Kidney epithelial cell (primary cell): ENCODE results near the gene SNTA1. TPM values are rescaled to one million over a fixed set of nuclear protein-coding genes. Genes with fewer than 3 reads are reported as not detected.
"Not testable (repeated sequence)": the region's sequence is repeated elsewhere in the genome, so short reads cannot be mapped to it uniquely, and the experiment has no call there.

Experiments used
- DNase-seq: peaks from one replicate; pipeline ENCODE4 v3.0.0-alpha.2; 2010; ENCODE audit warnings: low read depth
- H3K27me3 ChIP-seq: 2 replicates; pipeline ENCODE4 v1.6.0; 2011; ENCODE audit warnings: low read length; ENCODE audit not compliant: control insufficient read depth, insufficient read depth
- H3K36me3 ChIP-seq: 2 replicates; pipeline ENCODE4 v1.5.1; 2011; ENCODE audit warnings: low read length; ENCODE audit not compliant: control insufficient read depth, insufficient read depth
- H3K4me3 ChIP-seq: 2 replicates; pipeline ENCODE4 v1.5.1; 2011; ENCODE audit warnings: low read depth, mild to moderate bottlenecking, control low read depth, low read length
- CTCF ChIP-seq: IDR thresholded peaks from 2 replicates; pipeline ENCODE4 v1.5.1; 2011; ENCODE audit warnings: mild to moderate bottlenecking, moderate library complexity, low read length, control low read depth, inconsistent platforms; ENCODE audit not compliant: insufficient read depth, poor library complexity, severe bottlenecking
- total RNA-seq: library from RNA; depleted of rRNA; stranded (reverse); fragments of >200 nt; gene quantifications from 2 replicates; pipeline ENCODE4 v1.2.3, GENCODE V29; 2015

SNTA1 gene
- total RNA-seq, 1 donor from 2014 or later: 13.7 TPM

- Histone ChIP-seq H3K36me3 (no peaks in the 10 kb centered on the region), H3K27me3 (peaks cover 2% of the 10 kb centered on the region)
- no peak for TF ChIP-seq CTCF
Measured at GRCh38 chr20:33470457-33470856, 26.9 kb upstream of the SNTA1 start.

GRCh38 chr20:33466303-33466646, 22.7 kb upstream of the SNTA1 start:
- H3K4me3 ChIP-seq: no peak overlapping the region
- DNase-seq: no peak
- no peaks in the 10 kb centered on the region for H3K36me3 ChIP-seq
- H3K27me3 ChIP-seq: no peaks in the 10 kb centered on the region
- no peak for TF ChIP-seq CTCF

More at GRCh38 chr20:33470457-33470856, 26.9 kb upstream of the SNTA1 start:
- DNase-seq: no peak
- no peak overlapping the region for H3K4me3 ChIP-seq

GRCh38 chr20:33465481-33466302, 22.1 kb upstream of the SNTA1 start:
- DNase-seq: no peak
- H3K27me3 ChIP-seq: no peaks in the 10 kb centered on the region
- no peaks in the 10 kb centered on the region for H3K36me3 ChIP-seq
- no peak overlapping the region for H3K4me3 ChIP-seq
- no peak for TF ChIP-seq CTCF

GRCh38 chr20:33464759-33465158, 21.2 kb upstream of the SNTA1 start:
- not testable (repeated sequence) for H3K4me3 ChIP-seq, DNase-seq, H3K27me3 ChIP-seq

GRCh38 chr20:33463332-33464101, 20.0 kb upstream of the SNTA1 start:
- TF ChIP-seq CTCF: no peak
- Histone ChIP-seq H3K36me3 (no peaks in the 10 kb centered on the region), H3K27me3 (no peaks in the 10 kb centered on the region)

More at GRCh38 chr20:33464759-33465158, 21.2 kb upstream of the SNTA1 start:
- not testable (repeated sequence) for H3K36me3 ChIP-seq

GRCh38 chr20:33460711-33461110, 17.1 kb upstream of the SNTA1 start:
- Histone ChIP-seq H3K27me3 (no peaks in the 10 kb centered on the region), H3K36me3 (no peaks in the 10 kb centered on the region), H3K4me3 (no peak overlapping the region)
- no peak for DNase-seq
- TF ChIP-seq CTCF: no peak

More at GRCh38 chr20:33463332-33464101, 20.0 kb upstream of the SNTA1 start:
- H3K4me3 ChIP-seq: no peak overlapping the region
- no peak for DNase-seq
